HepG2 (cell line): ENCODE results near the gene GNG12. TPM values are rescaled to one million over a fixed set of nuclear protein-coding genes. Genes with fewer than 3 reads are reported as not detected.

ENCODE experiments used
- ARID4A ChIP-seq: sonication (generic); formaldehyde crosslinking; IDR thresholded peaks from 2 replicates; pipeline ENCODE4 v1.5.0; 2020; ENCODE audit warnings: mild to moderate bottlenecking, missing genetic modification reagents, borderline replicate concordance
- GABPB1 ChIP-seq: IDR thresholded peaks from 2 replicates; pipeline ENCODE4 v1.6.1; 2016; ENCODE audit warnings: mild to moderate bottlenecking, missing genetic modification reagents, moderate library complexity, missing compliant biosample characterization
- NONO ChIP-seq, 2 experiments: fragments of 450-650 bp in 1 of 2; sonication (generic) in 1 of 2; formaldehyde crosslinking in 1 of 2; IDR thresholded peaks in 1 of 2; conservative IDR thresholded peaks in 1 of 2; 2 replicates each; pipeline versions ENCODE4 v1.6.1 to v1.8.0; 2017 to 2022; ENCODE audit warnings: mild to moderate bottlenecking in 1 of 2, missing genetic modification reagents in 1 of 2, moderate library complexity in 1 of 2
- SNRNP70 ChIP-seq: fragments of 200-400 bp; formaldehyde crosslinking; IDR thresholded peaks from 2 replicates; pipeline ENCODE4 v1.6.1; 2017; ENCODE audit warnings: mild to moderate bottlenecking, low read depth, low read length, moderate library complexity
- YY1 ChIP-seq: IDR thresholded peaks from 2 replicates; pipeline ENCODE4 v1.6.1; 2011; ENCODE audit warnings: low read length, low read depth, moderate library complexity, mild to moderate bottlenecking; ENCODE audit not compliant: insufficient read depth, insufficient replicate concordance
- ZBTB1 ChIP-seq: sonication (generic); formaldehyde crosslinking; IDR thresholded peaks from 2 replicates; pipeline ENCODE4 v1.4.0; 2020; ENCODE audit warnings: missing genetic modification reagents, borderline replicate concordance
- ZNF770 ChIP-seq: sonication (generic); formaldehyde crosslinking; IDR thresholded peaks from 2 replicates; pipeline ENCODE4 v1.5.0; 2020; ENCODE audit warnings: mild to moderate bottlenecking, missing genetic modification reagents
- polyA plus RNA-seq, 8 experiments: library from polyadenylated mRNA; depleted of rRNA in 3 of 8; stranded (reverse) in 7 of 8; unstranded in 1 of 8; fragments of >200 nt; fragmentation: Illumina TruSeq in 4 of 8; extraction: Trizol in 4 of 8; gene quantifications; 2 replicates each; pipeline versions ENCODE4 v1.2.1 to v1.2.3, GENCODE V29; 2011 to 2016; ENCODE audit warnings: low read depth in 4 of 8, missing spikeins in 1 of 8, mixed read lengths in 1 of 8; ENCODE audit not compliant: insufficient read depth in 1 of 8
- total RNA-seq, 5 experiments: library from RNA; depleted of rRNA; stranded (reverse); fragments of >200 nt; fragmentation: Illumina TruSeq; extraction: Trizol; gene quantifications; 2 replicates each; pipeline ENCODE4 v1.2.3, GENCODE V29; 2016; ENCODE audit warnings: low read depth in 1 of 5

Gene GNG12
- total and polyA plus RNA-seq, 2 of the 13 experiments (the other 11 are each of a cell fraction or from before 2014, with no cell fraction given), result 0.11 TPM

DNA sequence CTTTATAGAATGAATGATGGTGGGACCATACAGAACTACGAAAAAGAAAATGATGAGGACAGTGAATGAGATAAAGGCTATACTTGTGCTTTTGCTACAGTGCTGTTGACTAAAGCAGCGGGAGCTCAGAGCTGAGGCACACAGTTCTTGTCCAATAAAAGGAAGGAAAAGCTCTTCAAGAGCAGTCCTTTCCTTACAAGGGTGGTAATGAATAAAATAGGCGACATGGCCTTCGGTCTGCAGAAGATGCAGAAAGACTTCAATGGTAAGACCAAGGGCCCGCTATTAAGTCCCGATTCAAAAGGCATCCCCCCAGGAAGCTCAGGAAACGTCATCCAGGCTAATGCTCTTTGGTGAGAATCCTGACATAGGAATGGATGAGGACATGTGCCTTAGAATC, 44.4 kb downstream of the GNG12 start (continued):
- TF ChIP-seq NONO (IDR thresholded peaks at IDR 0.05) (no peak), NONO (CRISPR knock-in tag; conservative IDR thresholded peaks at IDR 0.05) (no peak), SNRNP70 (no peak), ZBTB1 (CRISPR knock-in tag) (no peak), ZNF770 (CRISPR knock-in tag) (no peak), YY1 (no peak), ARID4A (CRISPR knock-in tag) (no peak), GABPB1 (CRISPR knock-in tag) (no peak)
